H1 (cell line): Measurements from ENCODE around the gene MPP3. TPM values are rescaled to one million over a fixed set of nuclear protein-coding genes. Genes with fewer than 3 reads are reported as not detected.

Source experiments
- CTCF ChIA-PET: fragments of 300-600 bp; sonication (Branson Sonifier 250); formaldehyde crosslinking; loops from one replicate; lab custom pipeline; 2021; ENCODE audit not compliant: partially characterized antibody; lab: Charles Lee
- POLR2A ChIA-PET: fragments of 300-600 bp; sonication (Branson Sonifier 250); formaldehyde crosslinking; loops from one replicate; lab custom pipeline; 2021; ENCODE audit warnings: inconsistent platforms; ENCODE audit not compliant: partially characterized antibody; lab: Charles Lee
- DNase-seq, 2 experiments: peaks; one replicate each; pipeline versions ENCODE4 v3.0.0 to v3.0.0-alpha.2; 2010 to 2022; ENCODE audit warnings: low spot score in 2 of 2, low read depth in 1 of 2, mixed read lengths in 1 of 2
- FAIRE-seq: peaks from 2 replicates; lab custom pipeline; 2011; peaks lifted over from hg19 to GRCh38; lab: Jason Lieb, UNC
- H2AFZ ChIP-seq: 2 replicates; pipeline ENCODE4 v1.8.1; 2012; ENCODE audit warnings: low read length, inconsistent platforms
- H2AK5ac ChIP-seq: 2 replicates; pipeline ENCODE4 v1.6.1; 2013; ENCODE audit warnings: low read depth, low read length
- H2BK120ac ChIP-seq: replicated peaks from 2 replicates; pipeline ENCODE3; 2013; ENCODE audit warnings: low read depth, low read length, inconsistent platforms
- H2BK12ac ChIP-seq: 2 replicates; pipeline ENCODE4 v1.6.1; 2013; ENCODE audit warnings: low read depth, low read length
- H2BK15ac ChIP-seq: 2 replicates; pipeline ENCODE4 v1.6.1; 2013; ENCODE audit warnings: low read length
- H2BK20ac ChIP-seq: 2 replicates; pipeline ENCODE4 v1.6.1; 2013; ENCODE audit warnings: low read length
- H2BK5ac ChIP-seq: 2 replicates; pipeline ENCODE4 v1.6.1; 2013; ENCODE audit warnings: low read depth, low read length
- H3K14ac ChIP-seq: 2 replicates; pipeline ENCODE4 v1.6.1; 2013; ENCODE audit warnings: inconsistent platforms; ENCODE audit not compliant: insufficient read length
- H3K18ac ChIP-seq: 2 replicates; pipeline ENCODE4 v1.6.1; 2013; ENCODE audit warnings: low read length; ENCODE audit errors: extremely low read depth
- H3K23ac ChIP-seq: 2 replicates; pipeline ENCODE4 v1.6.1; 2013; ENCODE audit warnings: inconsistent platforms; ENCODE audit not compliant: insufficient read length
- H3K23me2 ChIP-seq: 2 replicates; pipeline ENCODE4 v1.6.1; 2013; ENCODE audit warnings: low read depth, low read length
- H3K27ac ChIP-seq: 2 replicates; pipeline ENCODE4 v1.6.1; 2011; ENCODE audit warnings: low read depth, low read length, inconsistent platforms
- H3K27me3 ChIP-seq, 4 experiments: replicated peaks in 1 of 4; 1 replicate in 1 of 4; 2 replicates in 3 of 4; pipeline versions ENCODE4 v1.6.1 to v1.8.1; 2011 to 2013; ENCODE audit warnings: low read length in 3 of 4, mild to moderate bottlenecking in 3 of 4, inconsistent platforms in 2 of 4, mixed read lengths in 2 of 4, moderate library complexity in 1 of 4; ENCODE audit not compliant: control insufficient read depth in 3 of 4, insufficient read depth in 3 of 4; ENCODE audit errors: extremely low read depth in 1 of 4
- H3K36me3 ChIP-seq, 4 experiments: 2 replicates each; pipeline versions ENCODE4 v1.6.1 to v1.8.1; 2011 to 2013; ENCODE audit warnings: mild to moderate bottlenecking in 4 of 4, low read length in 3 of 4, moderate library complexity in 2 of 4, control low read depth in 1 of 4, inconsistent platforms in 1 of 4; ENCODE audit not compliant: insufficient read depth in 4 of 4, control insufficient read depth in 2 of 4
- H3K4ac ChIP-seq: replicated peaks from 2 replicates; pipeline ENCODE3; 2013; ENCODE audit warnings: low read length, low read depth, mixed read lengths, inconsistent platforms; ENCODE audit not compliant: insufficient read length
- H3K4me1 ChIP-seq, 4 experiments: replicated peaks in 1 of 4; 1 replicate in 1 of 4; 2 replicates in 3 of 4; pipeline versions ENCODE4 v1.6.1 to v1.8.1; 2011 to 2013; ENCODE audit warnings: low read length in 3 of 4, inconsistent platforms in 2 of 4, mixed read lengths in 1 of 4; ENCODE audit not compliant: insufficient read depth in 4 of 4, control insufficient read depth in 3 of 4
- H3K4me2 ChIP-seq, 2 experiments: 2 replicates each; pipeline versions ENCODE4 v1.6.1 to v1.8.1; 2011 to 2013; ENCODE audit warnings: low read depth in 2 of 2, low read length in 2 of 2, control low read depth in 1 of 2, inconsistent platforms in 1 of 2, mild to moderate bottlenecking in 1 of 2; ENCODE audit not compliant: insufficient read depth in 1 of 2
- H3K4me3 ChIP-seq, 4 experiments: fragments of 200-600, 300-600 bp in 1 of 4; sonication (generic), shearing (Covaris generic), sonication (Bioruptor Twin) in 1 of 4; 2 replicates each; pipeline versions ENCODE4 v1.5.1 to v1.8.1; 2011 to 2016; ENCODE audit warnings: low read length in 4 of 4, low read depth in 3 of 4, control low read depth in 2 of 4, inconsistent platforms in 2 of 4, mild to moderate bottlenecking in 2 of 4, mixed read lengths in 1 of 4, moderate library complexity in 1 of 4; ENCODE audit not compliant: insufficient read depth in 2 of 4; ENCODE audit errors: extremely low read depth in 1 of 4
- H3K56ac ChIP-seq: replicated peaks from 2 replicates; pipeline ENCODE3; 2013; ENCODE audit warnings: low read depth, mild to moderate bottlenecking, mixed read lengths, low read length, inconsistent platforms; ENCODE audit not compliant: insufficient read length
- H3K79me1 ChIP-seq: 2 replicates; pipeline ENCODE4 v1.6.1; 2013; ENCODE audit warnings: low read depth, low read length, control low read depth
- H3K79me2 ChIP-seq, 2 experiments: 2 replicates each; pipeline versions ENCODE4 v1.6.1 to v1.8.1; 2012 to 2013; ENCODE audit warnings: low read length in 2 of 2, mild to moderate bottlenecking in 2 of 2, inconsistent platforms in 1 of 2; ENCODE audit not compliant: insufficient read depth in 2 of 2, control insufficient read depth in 1 of 2
- H3K9ac ChIP-seq, 4 experiments: replicated peaks in 1 of 4; 1 replicate in 1 of 4; 2 replicates in 3 of 4; pipeline versions ENCODE4 v1.6.1 to v1.8.1; 2011 to 2013; ENCODE audit warnings: low read depth in 3 of 4, low read length in 3 of 4, control low read depth in 2 of 4, mild to moderate bottlenecking in 2 of 4, moderate library complexity in 2 of 4, inconsistent platforms in 1 of 4; ENCODE audit errors: extremely low read depth in 1 of 4
- H3K9me3 ChIP-seq, 2 experiments: 2 replicates each; pipeline versions ENCODE4 v1.6.1 to v1.8.1; 2012 to 2013; ENCODE audit warnings: mild to moderate bottlenecking in 2 of 2, moderate library complexity in 2 of 2, control low read depth in 1 of 2, inconsistent platforms in 1 of 2, low read depth in 1 of 2, low read length in 1 of 2, mixed read lengths in 1 of 2; ENCODE audit not compliant: insufficient read depth in 2 of 2
- H4K20me1 ChIP-seq, 2 experiments: replicated peaks in 1 of 2; 2 replicates each; pipeline versions ENCODE3 to v1.8.1; 2011 to 2013; ENCODE audit warnings: inconsistent platforms in 2 of 2, low read length in 2 of 2, mild to moderate bottlenecking in 1 of 2; ENCODE audit not compliant: insufficient read depth in 2 of 2, control insufficient read depth in 1 of 2
- H4K5ac ChIP-seq: 2 replicates; pipeline ENCODE4 v1.6.1; 2013; ENCODE audit warnings: low read length, low read depth, mixed read lengths, inconsistent platforms; ENCODE audit not compliant: insufficient read length
- H4K8ac ChIP-seq: 2 replicates; pipeline ENCODE4 v1.8.0; 2013; ENCODE audit warnings: mild to moderate bottlenecking, moderate library complexity, low read length, inconsistent platforms; ENCODE audit not compliant: insufficient read depth; ENCODE audit errors: extremely low read depth
- H4K91ac ChIP-seq: replicated peaks from 2 replicates; pipeline ENCODE3; 2013; ENCODE audit warnings: low read length, mixed read lengths, inconsistent platforms; ENCODE audit not compliant: insufficient read length
- BACH1 ChIP-seq: IDR thresholded peaks from 2 replicates; pipeline ENCODE4 v1.6.1; 2012; ENCODE audit warnings: low read length, improper control_type of control experiment
- BCL11A ChIP-seq, 2 experiments: IDR thresholded peaks; one replicate each; pipeline ENCODE4 v1.6.1; 2011; ENCODE audit warnings: low read depth in 2 of 2, low read length in 2 of 2, mild to moderate bottlenecking in 2 of 2
- CHD1 ChIP-seq: IDR thresholded peaks from 2 replicates; pipeline ENCODE4 v1.6.1; 2012; ENCODE audit warnings: low read depth, low read length, improper control_type of control experiment
- GABPA ChIP-seq: IDR thresholded peaks from 2 replicates; pipeline ENCODE4 v1.6.1; 2011; ENCODE audit warnings: mild to moderate bottlenecking, low read length, moderate library complexity, borderline replicate concordance; ENCODE audit not compliant: insufficient read depth
- JUND ChIP-seq: IDR thresholded peaks from 2 replicates; pipeline ENCODE4 v1.6.1; 2011; ENCODE audit warnings: mild to moderate bottlenecking, improper control_type of control experiment, low read length
- KDM1A ChIP-seq: fragments of 200-600, 300-600 bp; sonication (generic); IDR thresholded peaks from 2 replicates; pipeline ENCODE4 v1.7.1; 2016; ENCODE audit warnings: mild to moderate bottlenecking, low read length, borderline replicate concordance
- NANOG ChIP-seq: IDR thresholded peaks from 2 replicates; pipeline ENCODE4 v1.6.1; 2011; ENCODE audit warnings: low read length, low read depth, mild to moderate bottlenecking, inconsistent platforms; ENCODE audit not compliant: insufficient read depth, poor library complexity, severe bottlenecking
- PHF8 ChIP-seq: fragments of 200-600 bp; sonication (generic); conservative IDR thresholded peaks from 2 replicates; pipeline ENCODE4 v1.7.1; 2012; ENCODE audit warnings: low read depth, mild to moderate bottlenecking, inconsistent platforms, low read length, moderate library complexity
- RAD21 ChIP-seq, 2 experiments: IDR thresholded peaks in 1 of 2; conservative IDR thresholded peaks in 1 of 2; 2 replicates each; pipeline ENCODE4 v1.6.1; 2011; ENCODE audit warnings: low read depth in 2 of 2, low read length in 2 of 2, improper control_type of control experiment in 1 of 2, inconsistent platforms in 1 of 2, mild to moderate bottlenecking in 1 of 2, moderate library complexity in 1 of 2
- RNF2 ChIP-seq: fragments of 200-900, 300-1000 bp; sonication (generic); IDR thresholded peaks from 2 replicates; pipeline ENCODE4 v1.7.1; 2016; ENCODE audit warnings: borderline replicate concordance, low read depth, mild to moderate bottlenecking, antibody characterized with exemption, low read length; ENCODE audit not compliant: poor library complexity, severe bottlenecking; ENCODE audit errors: missing control alignments
- SAP30 ChIP-seq: fragments of 300-600 bp; sonication (generic); IDR thresholded peaks from 2 replicates; pipeline ENCODE4 v1.7.1; 2012; ENCODE audit warnings: low read length, moderate library complexity, mild to moderate bottlenecking, inconsistent platforms; ENCODE audit not compliant: insufficient read depth, insufficient replicate concordance
- SIN3A ChIP-seq, 2 experiments: IDR thresholded peaks in 1 of 2; conservative IDR thresholded peaks in 1 of 2; 2 replicates each; pipeline ENCODE4 v1.6.1; 2011 to 2012; ENCODE audit warnings: low read length in 2 of 2, improper control_type of control experiment in 1 of 2, low read depth in 1 of 2, mild to moderate bottlenecking in 1 of 2
- SIRT6 ChIP-seq: IDR thresholded peaks from one replicate; pipeline ENCODE4 v1.7.1; 2012; ENCODE audit warnings: low read length, inconsistent platforms
- WGBS, 2 experiments: shearing (Covaris generic) in 1 of 2; methylation state at CpG; one replicate each; pipeline versions ENCODE4 v1.1.6 to v1.1.7; 2013 to 2015; ENCODE audit warnings: low lambda C conversion rate in 2 of 2, mixed read lengths in 2 of 2, inconsistent platforms in 1 of 2, low coverage in 1 of 2, missing lambda C conversion rate in 1 of 2; ENCODE audit not compliant: insufficient replicate concordance in 2 of 2, insufficient coverage in 1 of 2, insufficient read length in 1 of 2; ENCODE audit errors: extremely low coverage in 1 of 2, missing lambda C conversion rate in 1 of 2; 5-methylcytosine and 5-hydroxymethylcytosine counted together
- polyA plus RNA-seq, 7 experiments: library from polyadenylated mRNA; depleted of rRNA in 3 of 7; stranded (reverse) in 5 of 7; unstranded in 2 of 7; fragments of >200 nt in 5 of 7; fragments of 200-250 nt in 2 of 7; gene quantifications; 1 replicate in 5 of 7; 2 replicates in 1 of 7; 4 replicates in 1 of 7; pipeline versions ENCODE4 v1.2.1 to v1.2.3, GENCODE V29; 2011 to 2013; ENCODE audit warnings: missing spikeins in 2 of 7, mixed read lengths in 2 of 7
- total RNA-seq: library from RNA; stranded (reverse); fragmentation: NEBNext Ultra II Directional; extraction: Animal tissue kit (Norgen Biotek cat#: 25700); gene quantifications from 2 replicates; pipeline ENCODE4 v1.2.1, GENCODE V29; 2021

Gene MPP3
- total and polyA plus RNA-seq, 2 of the 8 experiments (the other 6 are each of a cell fraction or from before 2014, with no cell fraction given), result 3.1 to 6.1 TPM

GRCh38 chr17:43784068-43784467, 48.9 kb downstream of the MPP3 start:
- Histone ChIP-seq H2AFZ (no peak overlapping the region), H3K9ac (no peak overlapping the region)
- no peak for TF ChIP-seq SIN3A (conservative IDR thresholded peaks at IDR 0.05 in 1 of 2, IDR thresholded peaks at IDR 0.05 in 1 of 2; ENCODE audit: low read depth in 1 of 2, low read length in 2 of 2)
- no peak for TF ChIP-seq RNF2
- no peak for TF ChIP-seq SAP30
- no peak for TF ChIP-seq BACH1
- TF ChIP-seq PHF8, result no peak
- TF ChIP-seq RAD21 (IDR thresholded peaks at IDR 0.05 in 1 of 2, conservative IDR thresholded peaks at IDR 0.05 in 1 of 2; ENCODE audit: low read depth in 2 of 2, low read length in 2 of 2), result no peak
- TF ChIP-seq BCL11A (IDR thresholded peaks at IDR 0.05; ENCODE audit: low read depth in 2 of 2, low read length in 2 of 2), result no peak
- TF ChIP-seq CHD1, result no peak
- TF ChIP-seq GABPA, result no peak
- TF ChIP-seq JUND, result no peak
- TF ChIP-seq KDM1A, result no peak
- no peak for TF ChIP-seq NANOG
- TF ChIP-seq SIRT6, result no peak

More at GRCh38 chr17:43784068-43784467, 48.9 kb downstream of the MPP3 start:
- H3K27me3 ChIP-seq, result peaks cover 0 to 7% (median 6%) of the 10 kb centered on the region in 4 experiments; a peak in 6 of 7 replicates
- H4K91ac ChIP-seq, result no peak overlapping the region
- CTCF ChIA-PET, result interaction anchor here (1.8 kb wide), 1 partner anchor 94 kb away, joined by 4 read pairs; no protein-coding TSS in a partner anchor
- H4K8ac ChIP-seq, result no peak overlapping the region
- H3K4ac ChIP-seq, result no peak overlapping the region
- H2BK15ac ChIP-seq, result no peak overlapping the region
- no peak overlapping the region for H2BK20ac ChIP-seq
- H2AK5ac ChIP-seq, result no peak overlapping the region
- no peaks in the 10 kb centered on the region for H3K23me2 ChIP-seq
- no peaks in the 10 kb centered on the region for H3K9me3 ChIP-seq
- H4K20me1 ChIP-seq, result no peaks in the 10 kb centered on the region
- H3K56ac ChIP-seq, result no peak overlapping the region
- no peaks in the 10 kb centered on the region for H3K79me1 ChIP-seq
- no peak overlapping the region for H2BK120ac ChIP-seq
- H3K23ac ChIP-seq, result no peak overlapping the region
- H3K27ac ChIP-seq, result no peak overlapping the region
- H3K18ac ChIP-seq, result no peak overlapping the region
- H3K79me2 ChIP-seq, result no peaks in the 10 kb centered on the region
- FAIRE-seq (no peak), DNase-seq (no peak)
- H2BK5ac ChIP-seq, result no peak overlapping the region
- H3K4me1 ChIP-seq, result peaks cover 0 to 6% (median 4%) of the 10 kb centered on the region in 4 experiments; a peak in 5 of 7 replicates
- H3K36me3 ChIP-seq, result no peaks in the 10 kb centered on the region
- no peak overlapping the region for H3K4me2 ChIP-seq
- no peak overlapping the region for H3K14ac ChIP-seq
- POLR2A ChIA-PET, result no interaction called here
- 90% methylated on average over 2 of the region's 2 CpGs; no CpG with 5 or more reads in 1 of the 2 experiments for WGBS, 2 experiments
- H4K5ac ChIP-seq, result no peak overlapping the region
- no peak overlapping the region for H2BK12ac ChIP-seq
- H3K4me3 ChIP-seq, result no peak overlapping the region
